SW480 (cell line): ENCODE results near the gene SURF1.
"Not testable (repeated sequence)": the region's sequence is repeated elsewhere in the genome, so short reads cannot be mapped to it uniquely, and the experiment has no call there.

Source experiments
- DNase-seq: peaks from one replicate; pipeline ENCODE4 v3.0.0-alpha.2; 2016; ENCODE audit warnings: low spot score

SURF1 gene, protein sequence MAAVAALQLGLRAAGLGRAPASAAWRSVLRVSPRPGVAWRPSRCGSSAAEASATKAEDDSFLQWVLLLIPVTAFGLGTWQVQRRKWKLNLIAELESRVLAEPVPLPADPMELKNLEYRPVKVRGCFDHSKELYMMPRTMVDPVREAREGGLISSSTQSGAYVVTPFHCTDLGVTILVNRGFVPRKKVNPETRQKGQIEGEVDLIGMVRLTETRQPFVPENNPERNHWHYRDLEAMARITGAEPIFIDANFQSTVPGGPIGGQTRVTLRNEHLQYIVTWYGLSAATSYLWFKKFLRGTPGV

DNA sequence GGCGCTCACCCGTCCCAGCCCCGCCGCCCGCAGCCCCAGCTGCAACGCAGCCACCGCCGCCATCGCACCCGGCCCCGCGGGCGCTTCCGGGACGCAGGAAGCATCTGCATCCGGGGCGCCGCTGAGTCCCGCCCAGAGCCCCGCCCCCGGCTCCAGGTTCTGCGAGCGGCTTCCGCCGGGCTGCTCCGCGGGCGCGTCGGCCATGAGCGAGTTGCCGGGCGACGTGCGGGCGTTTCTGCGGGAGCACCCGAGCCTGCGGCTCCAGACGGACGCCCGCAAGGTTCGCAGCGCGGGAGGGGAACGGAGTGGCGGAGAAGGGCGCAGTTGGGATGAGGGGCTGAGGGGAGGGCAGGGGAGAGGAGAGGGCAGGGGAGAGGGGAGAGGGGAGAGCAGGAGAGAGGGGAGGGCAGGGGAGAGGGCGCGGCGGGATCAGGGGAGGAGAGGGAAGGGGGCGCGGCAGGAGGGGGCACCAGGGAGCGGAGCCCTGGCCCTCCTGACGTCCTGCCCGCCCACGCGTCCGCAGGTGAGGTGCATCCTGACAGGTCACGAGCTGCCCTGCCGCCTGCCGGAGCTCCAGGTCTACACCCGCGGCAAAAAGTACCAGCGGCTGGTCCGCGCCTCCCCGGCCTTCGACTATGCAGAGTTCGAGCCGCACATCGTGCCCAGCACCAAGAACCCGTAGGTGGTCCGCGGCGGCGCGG lies at the start of gene SURF1, which contains the start of gene SURF2:
TSS of gene SURF1 (minus strand) at position 97 of the 701 bp plus-strand sequence. CDS start at position 63, 34 bp downstream.
TSS of gene SURF2 (plus strand) at position 160 of the 701 bp plus-strand sequence. CDS start at position 203, 43 bp downstream.
- peak; percentile 80 for DNase-seq

DNA sequence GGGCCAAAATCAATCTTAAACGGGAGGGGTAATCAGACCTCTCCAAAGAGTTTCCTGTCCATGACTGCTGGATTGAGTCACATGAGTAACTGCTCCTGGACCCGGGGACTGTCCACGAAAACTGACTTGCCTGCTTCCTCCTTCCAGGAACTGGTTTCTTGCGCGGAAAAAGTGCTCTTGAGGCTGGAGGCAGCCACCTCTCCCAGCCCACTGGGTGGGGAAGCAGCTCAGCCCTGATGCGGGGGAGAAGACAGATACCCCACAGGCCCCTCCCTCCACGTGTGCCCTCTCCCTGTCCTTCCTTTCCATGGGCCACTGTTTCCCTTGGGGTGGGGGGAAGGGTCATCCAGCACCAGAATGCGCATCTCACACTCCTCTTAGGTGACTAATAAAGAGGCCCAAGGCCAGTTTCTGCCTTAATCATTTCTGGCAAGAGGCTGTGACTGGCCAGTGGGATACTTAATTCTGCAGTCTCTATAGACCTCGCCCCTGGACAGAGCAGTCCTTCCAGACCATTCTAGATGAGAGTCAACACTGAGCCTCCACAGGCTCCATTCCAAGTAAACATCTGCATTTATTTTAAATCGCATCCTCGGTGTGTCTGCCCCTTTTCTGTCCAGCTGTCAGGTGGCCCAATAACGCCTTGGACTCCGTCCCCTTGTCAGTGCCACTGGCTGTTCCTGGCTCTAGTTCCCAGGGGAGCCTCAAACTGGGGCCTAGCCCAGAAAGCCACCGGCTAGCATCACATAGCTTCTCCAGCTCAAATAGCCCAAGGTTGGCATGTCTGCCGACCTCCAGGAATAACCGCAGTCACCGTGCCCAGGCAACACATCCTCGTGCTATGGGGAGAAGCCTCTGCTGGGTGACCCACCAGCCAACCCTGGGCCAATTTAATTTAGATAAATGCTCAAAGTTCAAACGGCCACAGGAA lies 49.5 kb upstream of the SURF1 start:
- no peak for DNase-seq

DNA sequence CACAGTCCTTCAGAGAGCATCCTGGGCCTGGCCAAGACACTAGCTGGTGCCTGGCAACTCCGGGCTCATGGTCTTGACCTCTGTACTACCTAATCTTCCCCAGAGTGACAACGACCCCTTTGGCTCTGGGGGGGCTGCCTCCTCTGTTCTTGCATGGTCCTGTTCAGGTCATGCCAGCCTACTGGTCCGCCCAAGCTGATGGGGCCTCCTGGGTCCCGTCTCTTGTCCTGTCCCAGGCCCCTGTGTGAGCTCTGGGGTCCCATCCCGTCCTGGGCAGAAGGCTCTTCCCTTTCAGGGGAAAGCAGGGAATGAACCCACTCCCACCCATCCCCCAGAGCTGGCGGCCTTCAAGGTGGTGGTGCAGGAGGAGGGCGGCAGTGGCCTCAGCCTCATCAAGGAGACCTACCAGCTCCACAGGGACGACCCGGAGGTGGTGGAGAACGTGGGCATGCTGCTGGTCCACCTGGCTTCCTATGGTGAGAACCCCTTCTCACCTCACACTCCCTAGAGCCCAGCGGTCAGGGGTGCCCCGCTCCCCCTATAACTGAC lies 48.2 kb upstream of the SURF1 start:
- DNase-seq: no peak

DNA sequence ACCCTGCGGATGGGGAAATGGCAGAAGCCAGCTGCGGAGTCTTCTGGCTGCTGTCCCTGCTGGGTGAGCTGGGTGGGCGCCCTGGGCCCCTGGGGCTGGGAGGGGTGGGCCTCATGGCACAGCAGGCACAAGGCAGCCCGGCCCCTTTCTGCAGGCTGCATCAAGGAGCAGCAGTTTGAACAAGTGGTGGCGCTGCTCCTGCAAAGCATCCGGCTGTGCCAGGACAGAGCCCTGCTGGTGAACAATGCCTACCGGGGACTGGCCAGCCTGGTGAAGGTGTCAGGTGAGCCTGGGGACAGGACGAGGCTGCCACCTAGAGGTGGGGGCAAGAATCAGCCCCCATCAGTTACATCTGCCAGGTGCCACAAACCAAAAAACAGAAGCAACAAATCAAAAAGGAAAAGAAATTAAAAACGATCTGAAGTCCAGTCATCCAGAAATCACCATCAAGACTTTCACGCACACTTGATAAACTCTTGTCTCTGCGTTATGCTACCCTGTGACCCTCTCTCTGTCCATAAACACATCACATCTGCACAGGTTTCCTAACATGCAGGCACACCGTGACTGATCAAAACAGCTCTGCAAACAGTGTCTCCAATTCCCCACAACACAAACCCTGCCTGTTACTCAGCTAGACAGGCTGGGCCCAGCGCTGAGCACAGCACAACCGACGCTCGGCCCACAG lies 47.6 kb upstream of the SURF1 start:
- peak; percentile 64 for DNase-seq

DNA sequence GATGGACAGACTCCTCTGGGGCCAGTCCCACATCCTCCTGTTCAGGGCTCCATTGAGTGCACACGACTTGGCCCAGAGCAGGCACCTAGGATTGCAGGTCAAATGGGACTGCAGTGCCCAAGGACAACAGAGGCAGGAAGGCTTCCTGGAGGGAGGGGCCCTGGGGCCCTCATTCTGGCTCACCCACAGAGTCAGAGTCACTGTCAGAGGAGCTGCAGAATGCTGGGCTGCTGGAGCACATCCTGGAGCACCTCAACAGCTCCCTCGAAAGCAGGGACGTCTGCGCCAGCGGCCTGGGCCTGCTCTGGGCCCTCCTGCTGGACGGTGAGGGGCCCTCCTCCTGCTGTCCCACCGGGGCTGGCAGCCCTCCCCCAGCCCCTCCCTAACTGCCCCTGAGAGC lies 46.4 kb upstream of the SURF1 start:
- DNase-seq: no peak

DNA sequence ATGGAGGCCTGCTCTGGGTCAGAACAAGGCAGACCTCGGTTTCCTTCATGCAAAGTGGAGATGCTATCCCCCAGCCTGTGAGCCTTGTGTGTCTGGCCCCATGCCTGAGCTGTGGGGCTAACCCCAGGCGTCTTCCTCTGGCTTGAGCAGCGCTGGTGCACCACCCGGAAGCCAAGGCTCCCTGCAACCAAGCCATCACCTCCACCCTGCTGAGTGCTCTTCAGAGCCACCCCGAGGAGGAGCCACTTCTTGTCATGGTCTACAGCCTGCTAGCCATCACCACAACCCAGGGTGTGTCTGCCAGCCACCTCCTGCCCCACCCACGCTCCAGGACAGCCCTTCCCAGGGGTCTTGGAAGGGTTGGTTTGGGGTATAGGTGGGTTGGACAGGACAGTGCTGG lies 45.3 kb upstream of the SURF1 start:
- DNase-seq: no peak

DNA sequence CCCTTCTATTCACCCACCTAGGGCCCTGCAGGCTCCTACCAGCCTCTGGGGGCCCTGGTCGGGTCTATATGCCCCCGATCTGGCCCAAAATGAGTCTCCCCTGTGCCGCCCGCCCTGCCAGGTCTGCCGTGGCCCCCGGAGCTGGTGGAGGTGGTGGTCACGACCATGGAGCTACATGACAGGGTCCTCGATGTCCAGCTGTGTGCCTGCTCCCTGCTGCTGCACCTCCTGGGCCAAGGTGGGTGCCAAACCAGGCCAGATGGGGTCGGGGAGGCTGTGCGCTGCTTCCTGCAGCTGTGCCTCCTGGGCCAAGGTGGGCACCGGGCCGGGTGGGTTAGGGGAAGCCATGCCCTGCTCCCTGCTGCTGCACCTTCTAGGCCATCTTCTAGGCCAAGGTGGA lies 44.0 kb upstream of the SURF1 start:
- DNase-seq: no peak

DNA sequence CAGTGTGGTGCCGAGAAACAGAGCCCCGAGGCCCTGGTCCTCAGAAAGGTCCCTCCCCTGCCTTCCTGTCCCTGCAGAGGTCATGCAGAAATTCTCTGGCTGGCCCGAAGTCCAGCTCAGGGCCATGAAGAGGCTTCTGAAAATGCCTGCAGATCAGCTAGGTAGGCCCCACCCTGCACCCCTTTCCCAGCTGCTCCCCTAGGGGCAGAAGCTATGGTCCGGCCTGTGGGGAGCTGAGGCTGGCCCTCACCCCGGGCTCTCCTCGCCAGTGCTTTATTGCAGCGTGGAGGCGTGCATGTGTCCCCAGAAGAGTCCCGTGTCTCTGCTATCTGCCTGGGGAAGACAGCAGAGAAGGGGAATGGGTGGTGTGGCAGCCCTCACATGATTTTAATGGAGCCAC lies 41.6 kb upstream of the SURF1 start:
- DNase-seq: no peak

DNA sequence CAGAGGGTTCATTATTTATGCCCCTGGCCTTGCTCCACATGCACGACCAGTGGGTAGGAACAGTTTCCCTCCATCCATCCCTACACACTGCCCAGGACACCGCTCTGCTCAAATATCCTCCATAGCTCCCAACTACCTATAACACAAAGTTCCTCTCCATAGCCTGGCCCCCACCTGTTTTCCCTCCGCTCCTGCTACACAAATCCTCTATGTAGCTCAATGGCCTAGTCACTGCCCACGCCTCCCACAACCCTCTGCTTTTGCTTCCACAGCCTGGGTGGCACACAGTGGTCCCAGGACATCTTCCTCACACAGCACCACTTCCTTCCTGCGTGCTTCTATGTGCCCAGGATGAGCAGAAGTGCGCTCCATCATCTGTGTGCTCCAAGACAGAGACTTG lies 41.1 kb upstream of the SURF1 start:
- no peak for DNase-seq

DNA sequence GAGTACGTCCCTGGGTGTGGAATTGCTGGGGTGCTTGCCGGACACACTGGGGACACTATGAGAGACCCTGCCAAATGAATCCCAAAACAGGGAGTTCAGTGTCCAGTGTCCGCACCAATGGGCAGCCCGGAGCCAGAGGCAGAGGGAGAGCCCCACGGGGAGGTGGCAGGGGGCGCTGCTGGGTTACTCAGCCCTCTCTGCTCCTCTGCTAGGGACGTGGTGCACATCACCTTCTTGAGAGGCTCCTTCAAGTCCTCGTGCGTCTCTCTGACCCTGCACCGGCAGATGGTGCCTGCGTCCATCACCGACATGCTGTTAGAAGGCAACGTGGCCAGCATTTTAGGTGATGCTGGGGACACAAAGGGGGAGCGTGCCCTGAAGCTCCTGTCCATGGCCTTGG lies 40.7 kb upstream of the SURF1 start:
- DNase-seq: no peak

DNA sequence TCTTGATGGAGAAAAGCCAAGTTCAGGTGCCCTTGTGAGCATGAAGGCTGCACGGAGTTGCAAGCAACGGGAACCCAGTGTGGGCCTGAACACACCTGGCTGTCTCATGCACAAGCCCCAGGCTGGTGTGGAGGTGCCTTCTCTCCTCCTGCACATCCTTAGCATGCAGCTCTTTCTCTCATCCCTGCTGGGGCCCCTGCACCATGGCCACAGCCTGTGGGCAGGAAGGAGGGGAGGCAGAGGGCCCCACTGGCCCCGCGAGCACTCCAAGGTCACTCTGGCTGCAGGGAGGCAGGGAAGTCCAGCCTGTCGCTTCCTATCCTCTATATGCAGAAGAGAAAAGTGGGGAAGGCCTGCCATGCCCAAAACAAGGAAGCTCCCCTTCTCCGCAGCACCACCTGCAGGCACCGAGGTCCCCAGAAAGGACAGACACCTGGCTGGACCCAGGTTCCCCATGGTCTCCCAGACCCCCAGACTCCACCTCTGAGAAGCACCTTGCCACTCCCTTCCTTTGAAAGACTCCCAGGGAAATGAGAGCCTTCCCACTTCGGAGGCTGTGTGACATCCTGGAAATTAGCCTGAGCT lies 38.5 kb upstream of the SURF1 start:
- DNase-seq: no peak

DNA sequence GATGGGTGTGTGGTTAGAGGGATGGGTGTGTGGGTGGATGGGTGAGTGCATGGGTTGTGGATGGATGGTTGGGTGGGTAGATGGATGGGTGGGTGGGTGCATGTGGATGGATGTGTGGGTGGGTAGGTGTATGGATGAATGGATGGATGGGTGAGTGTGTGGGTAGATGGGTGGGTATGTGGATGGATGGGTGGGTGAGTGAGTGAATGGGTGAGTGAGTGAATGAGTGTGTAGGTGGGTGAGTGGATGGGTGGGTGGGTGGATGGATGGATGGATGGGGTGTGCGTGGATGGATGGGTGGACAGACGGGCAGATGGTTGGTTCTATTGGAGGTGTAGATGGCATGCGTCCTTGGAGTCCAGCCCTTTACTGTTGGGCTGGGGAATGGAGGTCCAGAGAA lies 37.1 kb upstream of the SURF1 start:
- no peak for DNase-seq

DNA sequence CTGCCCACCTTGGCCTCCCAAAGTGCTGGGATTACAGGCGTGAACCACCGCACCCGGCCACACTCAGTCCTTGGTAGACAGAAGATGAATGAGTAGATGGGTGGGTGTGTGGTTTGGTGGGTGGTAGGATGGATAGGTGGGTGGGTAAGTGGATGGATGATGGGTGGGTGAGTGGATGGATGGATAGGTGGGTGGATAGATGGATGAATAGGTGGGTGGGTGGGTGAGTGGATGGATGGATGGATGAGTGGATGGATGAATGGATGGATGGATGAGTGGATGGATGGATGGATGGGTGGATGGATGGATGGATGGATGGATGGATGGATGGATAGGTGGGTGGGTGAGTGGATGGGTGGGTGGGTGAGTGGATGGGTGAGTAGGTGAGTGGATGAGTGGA lies 36.0 kb upstream of the SURF1 start:
- DNase-seq: not testable (repeated sequence)

DNA sequence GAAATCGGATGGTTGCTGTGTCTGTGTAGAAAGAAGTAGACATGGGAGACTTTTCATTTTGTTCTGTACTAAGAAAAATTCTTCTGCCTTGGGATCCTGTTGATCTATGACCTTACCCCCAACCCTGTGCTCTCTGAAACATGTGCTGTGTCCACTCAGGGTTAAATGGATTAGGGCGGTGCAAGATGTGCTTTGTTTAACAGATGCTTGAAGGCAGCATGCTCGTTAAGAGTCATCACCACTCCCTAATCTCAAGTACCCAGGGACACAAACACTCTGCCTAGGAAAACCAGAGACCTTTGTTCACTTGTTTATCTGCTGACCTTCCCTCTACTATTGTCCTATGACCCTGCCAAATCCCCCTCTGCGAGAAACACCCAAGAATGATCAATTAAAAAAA lies 35.2 kb upstream of the SURF1 start:
- not testable (repeated sequence) for DNase-seq

DNA sequence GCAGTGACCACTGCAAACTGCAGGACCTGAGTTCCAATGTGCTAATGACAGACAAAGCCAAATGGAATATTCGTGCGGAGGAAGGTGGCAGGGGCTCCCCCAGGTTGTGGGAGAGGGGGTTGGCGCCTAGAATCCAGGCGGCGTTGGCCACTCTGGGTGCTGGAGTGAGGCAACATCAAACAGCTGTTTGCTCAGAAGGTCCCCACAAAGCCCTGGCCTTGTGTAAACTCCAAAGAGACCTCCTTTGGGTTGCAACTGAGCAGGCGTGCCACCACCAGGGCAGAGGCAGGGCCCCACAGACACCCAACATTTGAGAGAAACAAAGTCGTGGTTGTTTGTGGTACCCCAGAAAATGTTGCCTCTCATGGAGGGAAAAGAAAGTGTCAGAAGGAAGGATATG lies 34.4 kb upstream of the SURF1 start:
- DNase-seq: no peak

DNA sequence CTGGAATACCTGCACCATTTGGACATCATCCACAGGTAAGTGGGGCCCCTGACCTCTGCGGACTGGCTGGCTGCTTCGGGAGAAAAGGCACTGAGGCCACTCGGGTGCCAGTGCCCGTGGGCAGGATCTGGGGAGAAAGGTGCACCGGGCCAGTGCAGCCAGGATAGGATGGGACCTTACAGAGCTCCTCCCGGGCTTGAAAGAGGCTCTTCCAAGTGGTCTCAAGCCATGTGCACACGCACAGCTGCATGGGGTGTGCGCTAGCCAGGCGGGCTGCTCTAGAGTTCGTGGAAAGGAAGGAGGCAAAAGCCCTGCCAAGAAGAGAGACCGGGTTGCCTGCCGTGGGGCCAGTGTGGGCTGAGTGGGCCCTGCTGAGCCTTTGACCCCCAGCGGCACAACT lies 33.3 kb upstream of the SURF1 start:
- no peak for DNase-seq

DNA sequence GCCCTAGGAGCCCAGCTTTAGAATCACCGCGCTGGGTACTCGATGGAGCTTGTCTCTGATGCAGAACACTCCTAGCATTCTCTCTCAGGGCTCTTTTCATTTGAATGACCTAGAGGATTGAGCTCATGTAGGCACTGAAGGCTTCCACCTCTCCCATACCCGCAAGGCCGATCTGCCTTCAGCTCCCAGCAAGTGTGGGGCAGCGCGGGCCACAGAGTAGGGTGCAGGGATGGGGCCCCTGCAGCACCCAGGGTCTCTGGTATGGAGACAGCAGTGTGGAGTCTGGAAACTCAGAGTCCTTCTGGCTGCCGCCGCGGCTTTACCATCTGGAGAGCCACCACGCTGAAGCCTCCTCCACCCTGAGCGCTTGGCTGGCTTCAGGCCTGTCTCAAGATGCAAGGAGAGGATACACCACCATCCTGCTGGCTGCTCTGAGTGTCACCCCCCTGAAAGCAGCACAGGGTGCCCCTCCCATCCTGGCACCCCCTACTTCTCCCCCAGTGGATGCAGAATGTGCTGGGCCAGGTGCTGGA lies 32.8 kb upstream of the SURF1 start:
- DNase-seq: no peak

DNA sequence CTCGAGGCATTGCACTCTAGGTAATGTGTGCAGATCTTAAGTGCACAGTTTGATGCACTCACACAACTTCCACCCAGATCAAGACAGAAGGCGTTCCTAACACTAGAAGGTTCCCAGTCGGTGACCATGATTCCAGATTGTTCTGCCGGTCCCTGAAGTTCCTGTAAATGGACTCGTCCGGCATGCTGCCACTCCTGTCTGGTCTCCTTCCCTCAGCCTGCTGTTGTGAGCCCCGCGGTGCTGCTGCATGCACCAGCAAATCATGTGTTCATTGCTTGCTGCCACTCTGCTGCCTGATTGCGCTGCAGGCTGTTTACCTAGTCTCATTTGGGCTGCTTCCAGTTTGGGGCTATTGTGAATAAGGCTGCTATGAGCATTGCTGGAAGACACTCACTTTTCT lies 31.4 kb upstream of the SURF1 start:
- no peak for DNase-seq

DNA sequence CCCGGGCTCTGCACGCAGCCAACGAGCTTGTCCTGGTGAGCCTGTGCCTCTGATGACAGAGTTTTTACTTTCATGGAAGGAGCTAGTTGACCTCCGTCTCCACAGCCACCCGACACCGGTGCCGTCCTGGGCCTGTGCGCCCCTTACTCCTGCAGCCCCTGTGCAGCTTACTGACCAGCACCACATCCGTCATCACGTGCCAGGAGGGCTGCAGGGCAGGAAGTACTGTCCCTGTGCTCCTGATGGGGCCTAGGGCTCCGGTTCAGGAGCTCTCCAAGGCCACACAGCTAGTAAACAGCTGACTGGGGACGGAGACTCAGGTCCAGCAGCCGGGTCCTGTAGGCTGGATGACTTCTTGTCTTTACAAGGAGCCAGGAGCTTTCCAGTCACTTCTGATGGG lies 30.1 kb upstream of the SURF1 start:
- DNase-seq: no peak

DNA sequence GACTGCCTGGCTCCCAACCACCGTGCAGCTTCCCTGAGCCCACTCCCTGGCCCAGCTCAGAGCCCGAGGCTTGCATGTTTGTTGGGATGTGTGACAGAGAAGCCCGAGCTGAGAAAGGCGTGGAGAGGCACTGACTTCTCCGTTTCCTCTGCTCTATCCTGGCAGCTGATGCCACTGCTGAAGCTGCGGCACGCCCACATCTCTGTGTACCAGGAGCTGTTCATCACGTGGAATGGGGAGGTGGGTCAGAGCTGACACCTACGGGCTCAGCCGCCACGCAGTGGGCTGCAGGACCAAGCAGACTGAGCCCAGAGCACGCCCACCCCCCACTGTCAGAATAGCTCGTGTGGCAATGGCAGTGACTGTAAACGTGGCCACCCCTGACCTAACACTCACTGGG lies 29.2 kb upstream of the SURF1 start:
- no peak for DNase-seq

DNA sequence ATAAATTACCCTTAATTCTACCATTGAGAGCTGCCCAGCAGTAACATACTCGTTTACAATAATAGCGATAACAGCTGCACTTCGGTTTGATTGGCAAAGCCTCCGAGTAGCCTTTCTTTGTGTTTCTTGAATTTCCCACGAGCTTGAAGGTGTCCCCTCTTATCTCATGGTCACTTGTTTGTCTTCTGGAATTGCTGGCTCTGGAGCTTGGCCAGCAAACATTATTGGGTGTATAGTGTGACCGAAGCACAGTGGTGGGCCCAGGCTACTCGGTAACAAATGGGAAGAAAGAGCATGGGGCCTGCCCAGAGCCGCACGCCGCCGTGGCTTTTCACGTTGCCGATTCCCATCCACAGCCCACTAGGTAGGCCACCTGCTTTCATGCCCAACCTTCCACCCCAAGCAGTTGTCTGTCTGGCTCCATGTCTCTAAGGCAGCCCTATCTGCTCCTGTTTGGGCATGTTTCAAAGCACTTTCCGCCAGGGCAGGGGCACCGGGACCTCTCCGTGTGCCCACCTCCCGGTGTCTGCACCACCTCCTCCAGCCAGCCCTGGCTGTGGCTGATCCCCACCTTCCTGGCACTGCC lies 28.5 kb upstream of the SURF1 start:
- DNase-seq: no peak
